NCI-H128 (cell line): ENCODE data around the gene CHCHD3.
"Not testable (repeated sequence)": the region's sequence is repeated elsewhere in the genome, so short reads cannot be mapped to it uniquely, and the experiment has no call there.

Experiments
- DNase-seq: peaks from one replicate; lab custom pipeline; 2025; ENCODE audit not compliant: unreplicated experiment; lab: John Stamatoyannopoulos, UW

CHCHD3 gene

DNA sequence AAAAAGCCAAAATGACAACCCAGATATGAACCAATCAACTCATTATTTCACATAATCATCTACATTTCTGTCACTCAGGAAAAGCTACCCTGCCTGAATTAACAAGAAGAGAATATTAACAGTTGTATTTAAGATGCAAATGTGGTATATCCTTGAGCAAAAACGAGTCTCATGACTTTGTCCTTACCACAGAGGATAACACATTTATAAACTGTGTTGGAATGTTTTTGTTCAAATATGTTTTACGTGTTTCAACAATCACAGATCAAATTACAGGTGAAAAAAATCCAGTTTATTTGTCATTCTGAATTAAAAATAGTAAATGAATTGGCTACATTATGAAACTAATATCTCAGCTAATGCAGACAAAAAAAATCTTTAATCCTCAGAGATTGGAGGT lies 34.6 kb downstream of the CHCHD3 start:
- DNase-seq, result no peak

DNA sequence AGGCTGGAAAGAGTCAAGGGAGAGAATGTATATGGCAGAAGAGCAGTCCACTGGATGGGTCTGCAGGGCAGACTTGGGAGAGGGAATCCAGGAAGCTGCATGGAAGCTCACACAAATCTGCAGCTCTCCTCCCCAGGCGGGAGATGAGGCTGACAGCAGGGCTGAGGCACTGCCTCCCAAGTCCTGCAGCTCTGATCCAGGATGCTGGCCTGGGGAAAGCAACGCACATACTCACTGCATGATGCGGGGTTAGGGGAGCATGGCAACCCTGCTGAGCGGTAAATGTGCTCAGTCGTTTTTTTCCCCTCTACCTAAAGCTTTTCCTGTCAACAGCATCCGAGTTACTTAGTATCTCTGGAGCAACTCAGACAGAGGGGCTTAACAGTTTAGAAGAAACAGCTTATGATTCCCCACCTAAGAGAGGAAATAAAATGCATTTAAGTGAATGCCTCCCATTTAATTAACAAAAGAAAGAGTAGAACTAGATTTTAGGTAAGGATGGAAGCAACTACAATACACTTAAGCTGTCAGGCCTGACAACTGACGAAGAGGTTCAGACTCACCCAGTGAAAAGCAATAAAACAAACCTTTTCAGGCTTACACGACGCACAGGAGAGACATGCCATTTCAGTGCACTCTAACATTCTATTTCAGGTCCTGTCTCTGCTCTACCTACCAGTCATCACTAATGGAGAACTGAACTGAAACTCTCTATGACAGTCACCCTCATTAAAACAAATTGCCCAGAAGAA lies 37.0 kb downstream of the CHCHD3 start:
- DNase-seq, result no peak

DNA sequence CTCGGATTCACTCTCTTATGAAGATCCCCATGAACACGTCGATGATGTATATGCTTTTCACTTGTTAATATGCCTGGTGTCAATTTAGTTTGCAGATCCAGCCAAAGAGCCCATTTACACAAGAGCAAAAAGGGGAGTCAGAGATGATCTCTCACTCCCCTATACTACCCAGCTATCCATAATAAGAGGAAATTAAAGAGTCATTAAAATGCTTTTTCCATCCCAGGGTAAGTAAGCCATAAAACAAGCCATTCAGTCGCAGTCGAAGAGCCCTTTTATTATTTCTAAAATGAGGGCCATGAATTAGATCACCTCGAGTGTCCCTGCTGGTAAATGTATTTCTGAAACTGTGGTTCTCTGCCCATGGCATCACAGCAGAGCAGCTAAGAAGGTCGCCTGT lies 41.2 kb downstream of the CHCHD3 start:
- DNase-seq, result peak; percentile 33

DNA sequence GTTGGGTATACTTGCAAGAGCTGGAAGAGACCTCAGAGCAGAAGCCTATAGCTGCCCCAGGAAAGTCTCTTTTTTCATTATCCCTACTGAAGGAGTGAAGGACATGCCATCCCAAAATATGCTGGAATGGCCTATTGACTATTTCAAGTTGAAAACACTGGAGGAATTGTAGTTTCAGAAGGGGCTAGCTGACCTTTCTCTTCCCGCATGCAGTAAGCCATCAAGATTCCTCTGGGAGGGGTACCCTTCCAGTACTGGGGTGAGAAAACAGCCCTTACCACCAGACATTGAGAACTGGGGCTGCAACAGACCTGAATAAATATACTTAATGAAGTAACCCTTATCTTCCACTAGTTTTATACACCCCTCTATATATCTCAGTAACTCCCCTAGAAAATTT lies 41.7 kb downstream of the CHCHD3 start:
- no peak for DNase-seq

DNA sequence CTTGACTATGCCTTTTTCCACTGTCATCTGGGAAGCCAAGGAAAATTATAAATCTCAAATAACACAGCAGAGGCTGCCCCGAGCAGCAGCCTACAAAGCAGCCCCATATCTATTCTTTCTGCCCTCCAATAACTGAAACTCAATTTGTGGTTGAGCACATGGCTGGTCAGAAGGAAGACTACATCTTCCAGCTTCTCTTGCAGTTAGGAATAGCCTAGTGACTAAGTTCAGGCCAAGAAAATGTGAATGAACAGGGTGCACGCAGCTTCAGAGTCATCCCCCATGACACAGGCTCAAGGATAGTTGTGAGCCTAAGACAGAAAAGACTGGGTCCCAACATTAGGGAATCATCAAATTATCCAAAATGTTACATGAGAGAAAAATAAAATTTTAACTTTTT lies 42.3 kb downstream of the CHCHD3 start:
- no peak for DNase-seq

DNA sequence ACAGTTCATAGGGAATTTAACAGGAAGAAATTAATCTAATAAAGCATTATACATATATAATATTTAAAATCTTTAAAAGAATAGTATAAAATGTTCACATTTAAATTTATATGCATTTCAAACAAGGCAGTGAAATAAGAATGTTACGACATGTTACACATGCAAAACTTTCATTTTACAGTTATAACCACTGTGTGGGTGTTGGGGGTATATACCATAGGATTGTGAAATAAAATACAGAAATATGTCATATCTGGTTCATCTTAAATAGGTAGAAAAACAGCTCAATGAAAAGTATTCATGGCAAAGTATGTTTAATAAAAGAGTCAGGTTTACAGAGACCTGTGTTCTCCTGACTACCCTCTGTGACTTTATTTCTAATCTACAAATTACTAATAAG lies 45.6 kb downstream of the CHCHD3 start:
- DNase-seq, result no peak

DNA sequence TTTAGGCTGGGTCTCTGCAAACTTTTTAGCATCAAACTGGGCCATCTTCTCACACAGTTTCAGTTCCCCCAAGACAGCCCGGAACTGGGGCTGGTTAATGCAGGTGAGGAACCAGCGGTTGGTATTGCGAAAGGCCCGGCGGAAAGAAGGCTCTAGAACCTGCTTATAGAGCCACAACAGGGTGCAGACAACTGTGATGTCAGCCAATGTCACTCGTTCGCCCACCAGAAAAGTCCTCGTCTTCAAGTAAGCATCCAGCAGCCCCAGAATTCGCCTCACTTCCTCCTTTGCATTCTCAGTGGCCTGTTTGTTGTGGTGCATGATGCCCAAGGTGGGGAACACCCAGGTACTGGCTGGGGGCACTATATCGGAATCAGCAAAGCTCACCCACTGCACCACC lies 46.6 kb downstream of the CHCHD3 start:
- DNase-seq, result not testable (repeated sequence)

DNA sequence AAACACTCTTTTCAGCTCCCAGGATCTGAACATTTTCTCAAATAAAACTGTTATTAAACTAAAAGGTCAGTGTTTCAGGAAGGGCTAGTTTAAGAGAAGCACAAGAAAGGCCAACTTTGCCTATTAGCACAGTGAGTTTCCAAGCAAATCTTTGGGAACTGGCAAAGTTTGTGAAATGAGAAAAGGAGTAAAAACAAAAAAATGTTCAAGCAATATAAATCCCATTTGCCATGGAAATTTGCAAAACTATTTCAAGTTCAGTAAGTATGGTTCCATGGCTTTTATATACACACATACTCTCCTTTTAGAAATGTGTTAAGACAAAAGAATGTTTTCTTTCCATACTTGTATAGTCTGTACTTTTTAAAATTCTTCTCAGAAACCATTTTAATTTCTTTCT lies 51.5 kb downstream of the CHCHD3 start:
- no peak for DNase-seq

DNA sequence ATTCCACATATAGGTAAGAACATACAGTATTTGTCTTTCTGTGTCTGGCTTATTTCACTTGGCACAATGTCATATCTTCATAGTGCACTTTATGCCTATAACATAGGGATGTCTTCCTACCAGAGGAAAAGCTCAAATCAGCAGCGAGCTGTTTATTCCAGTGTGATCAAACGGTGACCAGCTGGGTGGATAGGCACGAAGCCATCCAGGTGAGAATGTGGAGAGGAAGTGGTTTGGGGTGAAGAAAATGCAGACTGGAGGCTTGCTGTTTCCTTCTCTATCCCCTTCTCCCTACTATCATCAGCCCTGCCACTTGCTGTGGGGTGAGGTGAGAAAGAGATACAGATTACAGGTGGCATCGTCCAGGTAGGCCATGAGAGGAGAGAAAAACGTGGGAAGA lies 52.4 kb downstream of the CHCHD3 start:
- no peak for DNase-seq

DNA sequence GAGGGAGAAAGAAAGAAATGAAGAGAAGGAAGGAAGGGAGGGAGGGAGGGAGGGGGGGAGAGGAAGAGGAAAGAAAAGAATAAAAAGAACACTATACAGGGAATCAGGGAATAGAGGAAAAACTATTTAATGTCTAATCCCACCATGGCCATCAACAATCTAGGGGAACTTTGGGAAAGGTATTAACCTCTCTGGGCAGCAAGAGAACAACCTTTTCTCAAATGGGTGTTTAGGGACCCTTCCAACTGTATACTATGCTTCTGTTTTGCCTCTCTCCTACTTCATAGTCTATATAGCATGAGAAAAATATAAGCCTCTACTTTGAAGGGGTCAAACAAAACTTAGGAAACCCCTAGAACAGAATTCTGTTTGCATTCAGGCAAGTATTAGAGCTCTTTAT lies 54.5 kb downstream of the CHCHD3 start:
- DNase-seq, result no peak

DNA sequence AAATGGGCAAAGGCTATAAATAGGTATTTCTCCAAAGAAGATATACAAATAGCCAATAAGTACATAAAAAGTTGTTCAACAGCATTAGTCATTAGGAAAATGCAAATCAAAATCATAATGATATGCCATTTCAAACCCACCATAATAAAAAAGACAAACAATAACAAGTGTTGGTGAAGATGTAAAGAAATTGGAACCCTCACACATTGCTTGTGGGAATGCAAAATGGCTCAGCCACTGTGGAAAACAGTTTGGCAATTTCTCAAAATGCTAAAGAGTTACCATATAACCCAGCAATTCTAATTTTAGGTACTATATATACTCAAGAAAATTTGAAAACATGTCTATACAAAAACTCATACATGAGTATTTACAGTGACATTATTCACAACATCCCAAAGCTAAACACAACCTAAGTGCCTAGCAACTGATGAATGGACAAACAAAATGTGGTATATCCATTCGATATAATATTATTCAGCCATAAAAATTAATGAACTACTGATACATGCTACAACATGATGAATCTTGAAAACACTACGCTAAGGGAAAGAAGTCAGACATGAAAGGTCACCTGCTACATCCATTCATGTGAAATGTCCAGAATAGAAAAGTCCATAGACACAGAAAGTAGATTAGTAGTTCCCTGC lies 55.6 kb downstream of the CHCHD3 start:
- no peak for DNase-seq

DNA sequence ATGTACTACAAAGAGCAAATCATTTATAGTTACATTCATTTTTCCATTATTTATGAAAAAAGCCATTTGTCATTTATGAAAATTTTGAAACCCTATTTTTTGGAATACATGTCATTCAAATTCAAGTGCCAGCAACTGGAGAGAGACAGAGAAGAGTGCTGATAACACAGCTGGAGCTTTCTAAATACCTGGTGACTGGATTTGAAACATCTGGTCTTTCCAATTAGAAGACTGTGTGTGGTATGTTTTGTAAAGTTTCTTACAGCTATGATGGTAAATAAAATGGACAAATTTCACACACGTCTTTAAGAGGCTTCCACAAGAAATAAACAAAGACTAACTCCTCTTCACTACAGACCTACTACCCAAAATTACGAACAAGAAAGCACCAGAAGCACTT lies 56.8 kb downstream of the CHCHD3 start:
- DNase-seq, result no peak

DNA sequence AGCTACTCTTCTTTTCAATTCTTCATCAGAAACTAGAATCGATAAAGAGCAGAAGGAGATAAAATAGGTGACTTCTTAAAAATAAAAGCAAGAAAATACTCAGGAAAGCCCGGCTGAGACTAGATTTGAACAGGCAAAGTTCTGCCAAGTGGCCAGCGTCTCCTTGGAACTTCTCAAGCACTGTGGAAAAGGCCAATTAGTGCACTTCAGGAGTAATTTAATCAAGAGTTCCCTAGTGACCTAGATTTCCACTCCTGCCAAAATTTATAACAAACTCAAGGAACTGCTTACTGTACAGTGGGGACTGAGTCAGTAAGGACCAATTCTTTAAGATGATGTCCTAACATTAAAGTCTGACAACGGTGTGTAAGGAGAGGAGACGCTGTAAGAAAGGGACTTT lies 57.3 kb downstream of the CHCHD3 start:
- no peak for DNase-seq

DNA sequence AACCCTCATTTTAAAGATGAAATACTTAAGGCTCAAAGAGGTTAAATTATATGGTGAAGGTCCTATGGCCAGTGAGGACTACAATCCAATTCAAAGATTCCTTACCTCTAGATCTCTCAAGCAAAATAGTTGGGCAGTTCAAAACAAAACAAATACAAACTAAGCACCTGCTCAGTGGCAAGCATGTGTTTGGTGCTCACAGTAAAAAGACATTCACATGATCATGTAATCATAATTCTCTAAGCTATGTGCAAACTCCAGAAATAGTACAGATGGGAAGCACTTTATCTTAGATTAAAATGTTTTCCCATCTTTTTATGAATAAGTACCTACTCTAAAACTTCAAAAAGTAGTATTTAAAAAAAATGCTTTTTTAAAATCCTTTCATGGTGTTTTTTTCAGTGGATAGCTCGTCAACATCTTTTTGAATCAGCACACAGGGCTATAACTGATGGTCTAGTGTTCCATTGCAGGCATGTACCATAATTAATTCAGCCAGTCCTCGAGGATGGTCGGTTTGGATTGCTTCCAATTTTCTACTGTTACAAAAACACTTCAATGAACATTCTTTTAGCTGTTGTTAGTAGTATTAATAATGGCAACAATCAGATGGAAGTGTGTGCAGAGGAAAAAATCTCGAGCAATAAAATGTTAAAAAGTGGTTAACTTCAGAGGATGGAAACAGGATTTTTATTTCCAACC lies 58.4 kb downstream of the CHCHD3 start:
- peak; percentile 58 for DNase-seq

DNA sequence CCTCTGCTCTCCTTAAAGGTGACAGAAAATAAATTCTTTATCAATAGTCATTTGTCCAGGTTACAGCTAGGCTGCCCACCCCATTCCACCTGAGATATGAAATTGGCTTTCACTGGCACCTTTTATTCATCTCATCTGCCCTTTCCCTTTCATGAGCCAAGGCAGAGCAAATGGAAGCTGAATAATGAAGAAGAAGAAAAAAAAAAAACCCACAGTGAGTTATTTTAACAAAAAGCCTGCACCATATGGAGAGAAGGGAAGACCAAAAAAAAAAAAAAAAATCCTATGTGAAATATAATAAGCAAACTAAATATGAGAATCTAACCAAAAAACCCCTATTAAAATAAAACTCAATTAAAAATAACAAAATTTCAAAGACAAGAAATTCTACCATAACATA lies 59.2 kb downstream of the CHCHD3 start:
- no peak for DNase-seq

DNA sequence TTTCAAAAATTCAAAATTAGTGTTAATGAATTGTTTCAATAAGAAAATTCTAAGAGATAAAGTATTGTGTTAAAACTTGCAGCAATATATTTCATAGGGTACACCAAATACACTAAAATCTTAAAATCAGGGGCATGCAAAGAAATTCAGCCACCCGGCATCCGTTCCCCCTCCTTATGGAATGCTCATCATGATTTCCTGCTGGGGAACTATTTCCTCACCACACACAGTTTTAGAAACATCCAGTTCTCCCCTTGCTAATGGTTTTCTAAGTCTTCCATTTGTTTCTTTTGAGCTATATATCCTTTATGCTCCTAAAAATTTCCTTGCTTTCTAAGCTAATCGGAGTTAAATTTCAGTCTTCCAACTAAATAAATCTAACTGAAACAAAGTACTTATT lies 60.7 kb downstream of the CHCHD3 start:
- DNase-seq, result no peak

DNA sequence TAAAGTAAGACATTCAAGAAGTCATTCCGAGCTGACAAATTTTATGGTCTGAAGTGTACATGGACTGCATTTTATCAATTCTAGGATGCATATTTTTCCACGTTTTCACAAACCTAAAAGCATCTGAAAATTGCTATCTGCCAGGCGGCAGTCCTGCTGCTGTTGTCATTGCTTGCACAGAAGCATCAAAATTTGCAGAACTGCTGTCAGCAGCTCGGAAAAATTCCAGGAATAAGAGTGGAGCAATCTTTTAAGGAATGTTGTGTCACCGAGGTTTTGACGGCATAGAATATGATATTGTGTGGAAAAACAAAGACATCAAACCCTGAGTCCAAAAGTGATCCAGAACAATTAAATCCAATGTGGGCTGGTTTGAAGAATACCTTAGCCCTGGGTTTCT lies 61.4 kb downstream of the CHCHD3 start:
- DNase-seq, result no peak

DNA sequence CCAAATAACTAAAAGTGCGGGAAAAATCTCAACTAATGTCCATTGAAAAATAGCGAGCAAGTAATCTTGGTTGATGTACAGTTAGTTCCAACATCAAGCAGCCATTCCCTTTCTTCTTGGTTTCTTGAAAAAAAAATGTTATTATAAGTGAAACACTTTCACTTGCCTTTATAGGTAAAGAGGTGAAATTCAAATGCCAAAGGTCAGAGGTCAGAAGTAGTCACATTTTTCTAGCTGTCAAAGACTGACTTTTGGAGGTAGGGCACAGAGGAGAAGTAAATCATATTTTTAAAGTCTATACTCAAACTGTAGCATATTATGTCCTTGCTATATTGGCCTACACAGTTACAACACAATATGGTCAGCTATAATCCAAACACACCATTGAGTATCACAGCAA lies 62.3 kb downstream of the CHCHD3 start:
- DNase-seq, result no peak

DNA sequence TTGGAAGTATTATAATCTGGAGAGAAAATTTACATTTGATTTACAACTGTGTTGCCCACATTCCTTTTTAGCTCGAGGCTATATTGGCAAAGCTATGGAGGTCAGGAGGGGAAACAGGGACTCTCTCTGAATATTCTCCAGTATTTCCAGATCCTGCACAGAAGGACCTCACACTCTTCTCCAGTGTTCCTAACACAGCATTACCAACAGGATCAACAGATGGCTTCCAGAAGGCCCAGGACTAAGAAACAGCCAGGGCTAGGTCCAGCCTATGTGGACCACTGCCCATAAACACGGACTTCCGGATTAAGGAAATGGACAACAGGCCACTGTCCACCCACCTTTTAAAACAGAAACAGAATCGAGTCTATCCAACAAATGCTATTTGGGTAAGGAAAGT lies 65.3 kb downstream of the CHCHD3 start:
- no peak for DNase-seq

DNA sequence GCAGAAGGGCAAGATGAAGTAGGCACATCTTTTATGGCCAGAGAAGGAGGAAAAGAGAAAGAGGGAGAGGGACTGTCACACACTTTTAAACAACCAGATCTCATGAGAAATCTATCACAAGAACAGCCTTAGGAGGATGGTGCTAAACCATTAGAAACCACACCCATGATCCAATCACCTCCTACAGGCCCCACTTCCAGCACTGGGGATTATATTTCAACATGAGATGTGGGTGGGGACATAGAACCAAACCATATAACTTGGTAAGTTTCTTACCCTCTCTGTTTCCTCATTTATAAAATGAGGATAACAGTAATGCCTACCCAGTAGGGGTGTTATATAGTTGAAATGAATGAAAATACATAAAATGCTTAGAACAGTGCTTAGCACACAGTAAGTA lies 66.0 kb downstream of the CHCHD3 start:
- DNase-seq, result no peak

DNA sequence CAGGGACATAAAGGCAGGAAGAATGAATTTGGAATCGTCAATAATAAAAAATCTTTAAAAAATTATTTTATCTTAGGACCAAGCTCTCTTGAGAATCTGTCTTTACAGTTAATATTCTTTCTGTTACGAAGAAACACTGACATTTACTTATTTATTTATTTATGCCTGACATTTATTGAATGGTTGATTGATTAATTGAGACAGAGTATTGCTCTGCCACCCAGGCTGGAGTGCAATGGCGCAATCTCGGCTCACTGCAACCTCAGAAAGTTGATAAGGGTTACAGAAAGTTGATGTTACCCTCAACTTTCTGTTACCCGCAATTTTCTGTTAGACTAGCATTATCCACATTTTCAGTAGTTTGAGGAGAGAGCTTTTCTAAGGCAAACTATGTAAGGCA lies 70.1 kb downstream of the CHCHD3 start:
- no peak for DNase-seq
